Left cardiac atrium (tissue), 2 donors: ENCODE measurements around the gene SPOCD1. TPM values are rescaled to one million over a fixed set of nuclear protein-coding genes. Genes with fewer than 3 reads are reported as not detected.

Experiments
- microRNA-seq, 2 donors: library from miRNA; unstranded; fragments of <30 nt; microRNA quantifications; one replicate each; pipeline ENCODE4 v1.2.0, GENCODE V29; 2020
- total RNA-seq, 2 donors: library from RNA; stranded (reverse); fragmentation: NEBNext Ultra II Directional; extraction: Animal tissue kit (Norgen Biotek cat#: 25700); gene quantifications; one replicate each; pipeline ENCODE4 v1.2.1, GENCODE V29; 2021
- donor health status: DM: no; HTN: yes; CAD: no; lungs with severe emphysema.
- donor health status: DM: yes; HTN: yes; CAD: no.

Gene SPOCD1
- total RNA-seq, 2 donors from 2014 or later: 0.18 to 1.2 TPM

Small RNA genes lying within 50 kb of the gene (microRNA-seq; reads per million reads assigned to microRNA genes)
- 0 reads per million in 2 donors for gene MIR4254

Other genes starting within 250 kb of the SPOCD1 start
- gene TINAGL1, start 239.5 kb downstream of the SPOCD1 start, total RNA-seq: 100 to 1,000 TPM; 128 to 175 TPM
- under 1 TPM; 0.42 to 0.44 TPM for gene HCRTR1, start 198.3 kb downstream of the SPOCD1 start, total RNA-seq
- gene PEF1, start 171.1 kb downstream of the SPOCD1 start, total RNA-seq: 10 to 100 TPM; 32.3 to 44.7 TPM
- gene COL16A1, start 112.0 kb downstream of the SPOCD1 start, total RNA-seq: 10 to 100 TPM; 19.8 to 27.5 TPM
- gene ADGRB2, start 51.7 kb downstream of the SPOCD1 start, total RNA-seq: 10 to 100 TPM; 14.0 to 18.7 TPM
- gene PTP4A2, start 122.3 kb upstream of the SPOCD1 start, total RNA-seq: 100 to 1,000 TPM; 281 to 449 TPM
- 10 to 100 TPM; 57.2 to 76.6 TPM for gene KHDRBS1, start 197.8 kb upstream of the SPOCD1 start, total RNA-seq